AG08396 (cell line): ENCODE results near the gene LBR.

Source experiments
- DNase-seq: peaks from one replicate; pipeline ENCODE4 v3.0.0; 2012; ENCODE audit warnings: low spot score, mixed read lengths

The LBR gene

DNA sequence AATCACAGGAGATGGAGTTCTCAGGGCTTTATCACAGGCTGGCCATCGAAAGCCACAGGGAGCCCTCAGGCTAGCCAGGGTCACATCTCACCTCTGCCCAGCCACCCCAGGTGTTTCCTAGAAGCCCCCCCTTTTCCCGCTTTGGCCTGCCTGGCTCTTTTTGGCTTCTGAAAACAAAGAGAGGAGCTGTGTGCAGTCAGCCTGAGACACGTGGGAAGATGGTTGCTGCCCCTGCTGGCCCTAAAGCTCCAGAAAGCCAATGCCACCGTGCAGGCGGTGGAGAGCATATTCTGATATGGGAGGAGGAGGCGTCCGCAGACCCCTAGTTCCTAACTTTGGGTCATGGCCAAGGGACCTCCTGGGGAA, 18.7 kb upstream of the LBR start:
- DNase-seq = no peak

GRCh38 chr1:225445639-225446594, 18.1 kb upstream of the LBR start:
- DNase-seq = no peak

DNA sequence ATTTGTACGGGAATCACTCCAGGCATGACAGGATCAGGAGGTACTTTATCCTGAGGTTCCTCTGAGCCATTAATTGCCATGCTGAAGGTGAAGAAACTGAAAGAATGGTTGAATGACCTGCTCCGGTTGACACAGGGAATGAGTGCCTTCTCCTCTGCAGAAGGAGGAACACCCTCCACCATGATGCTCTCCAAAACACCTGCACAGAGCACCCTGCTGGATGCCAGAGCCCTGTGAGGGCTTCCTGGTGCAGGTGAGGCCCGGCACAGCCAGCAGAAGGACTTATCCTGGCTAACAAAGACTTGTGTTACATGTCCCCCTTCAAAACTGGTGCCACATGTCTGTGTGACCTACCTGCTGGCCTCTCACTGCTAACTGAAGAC, 14.3 kb upstream of the LBR start:
- DNase-seq = no peak

GRCh38 chr1:225441314-225442122, 13.7 kb upstream of the LBR start:
- no peak for DNase-seq

DNA sequence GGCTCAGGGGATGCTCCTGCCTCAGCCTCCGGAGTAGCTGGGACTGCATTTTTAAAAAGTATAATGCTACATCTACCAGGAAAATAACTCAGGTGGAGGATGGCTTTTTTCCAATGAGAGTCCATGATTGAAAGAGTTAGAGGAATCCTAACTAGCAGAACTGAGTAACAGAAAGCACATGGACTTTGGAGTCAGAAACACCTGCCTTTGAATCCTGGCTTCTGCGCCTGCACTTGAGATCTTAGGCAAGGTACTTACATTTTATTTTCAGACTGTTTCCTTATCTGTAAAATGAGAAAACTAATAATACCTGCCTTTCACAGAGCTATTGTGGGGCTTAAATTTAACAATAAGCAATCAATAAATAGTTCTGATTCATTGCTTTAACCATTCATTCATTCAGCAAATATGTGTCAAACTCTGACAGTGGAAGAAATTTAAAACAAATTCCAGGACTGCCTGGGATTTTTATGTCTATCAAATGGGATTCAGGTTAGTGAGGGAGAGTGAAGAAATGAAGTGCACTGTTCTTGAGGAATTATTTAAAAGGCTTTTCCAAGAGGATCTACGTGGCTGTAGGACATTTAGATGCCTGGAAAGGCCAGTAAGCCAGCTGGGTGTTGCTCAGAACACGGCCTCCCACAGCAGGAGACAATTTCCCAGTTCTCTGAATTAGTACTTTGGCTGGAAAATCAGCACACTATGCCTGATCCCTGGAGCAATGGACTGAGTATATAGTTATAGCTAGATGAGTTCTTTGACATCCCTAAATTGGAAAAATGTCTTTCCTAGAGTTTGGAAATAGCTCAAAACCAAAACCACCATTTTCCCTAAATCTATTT, 12.8 kb upstream of the LBR start:
- no peak for DNase-seq

GRCh38 chr1:225437710-225438437, 10.0 kb upstream of the LBR start:
- peak; percentile 47 for DNase-seq

DNA sequence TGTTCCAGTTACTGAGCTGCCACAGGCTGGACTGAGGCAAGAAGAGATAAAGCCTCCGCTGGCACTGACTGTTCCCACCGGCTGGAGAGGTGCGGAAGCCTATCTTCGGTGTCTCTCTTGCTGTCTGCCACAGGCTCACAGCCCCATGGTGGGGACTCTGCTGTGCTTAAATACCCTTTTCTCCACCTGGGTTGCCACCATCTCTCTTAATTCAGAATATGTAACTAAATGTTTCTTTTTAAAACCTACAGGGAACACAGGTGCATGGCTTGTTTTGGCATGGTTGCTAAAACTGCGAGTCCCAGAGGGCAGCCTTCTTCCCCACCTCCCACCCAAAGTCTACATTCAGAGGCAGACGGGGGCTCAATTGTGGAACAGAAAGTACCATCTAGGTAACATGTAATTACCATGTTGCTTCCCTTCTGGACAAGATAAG, 8.1 kb upstream of the LBR start:
- no peak for DNase-seq

- no peak for DNase-seq
Measured at GRCh38 chr1:225435487-225435886, 7.6 kb upstream of the LBR start.

- DNase-seq = no peak
Measured at GRCh38 chr1:225435076-225435475, 7.2 kb upstream of the LBR start.

DNA sequence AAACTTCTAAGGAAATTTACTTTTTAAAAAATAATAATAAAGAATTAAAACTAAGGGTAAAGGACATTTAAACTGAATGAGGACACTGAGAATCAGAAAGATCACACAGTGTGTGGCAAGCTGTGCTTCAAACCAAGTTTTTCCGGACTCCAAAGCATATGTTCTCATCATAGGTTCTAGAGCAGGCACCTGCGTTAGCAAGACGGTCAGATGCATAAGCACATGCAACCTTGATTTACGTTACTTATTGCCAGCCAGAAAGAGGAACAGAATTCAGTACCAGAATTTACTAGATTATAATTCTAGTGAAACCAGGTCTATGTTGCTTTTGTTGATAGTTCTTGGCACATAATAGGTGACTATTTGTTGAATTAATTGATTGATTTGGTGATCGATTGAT, 6.2 kb upstream of the LBR start:
- DNase-seq = no peak

DNA sequence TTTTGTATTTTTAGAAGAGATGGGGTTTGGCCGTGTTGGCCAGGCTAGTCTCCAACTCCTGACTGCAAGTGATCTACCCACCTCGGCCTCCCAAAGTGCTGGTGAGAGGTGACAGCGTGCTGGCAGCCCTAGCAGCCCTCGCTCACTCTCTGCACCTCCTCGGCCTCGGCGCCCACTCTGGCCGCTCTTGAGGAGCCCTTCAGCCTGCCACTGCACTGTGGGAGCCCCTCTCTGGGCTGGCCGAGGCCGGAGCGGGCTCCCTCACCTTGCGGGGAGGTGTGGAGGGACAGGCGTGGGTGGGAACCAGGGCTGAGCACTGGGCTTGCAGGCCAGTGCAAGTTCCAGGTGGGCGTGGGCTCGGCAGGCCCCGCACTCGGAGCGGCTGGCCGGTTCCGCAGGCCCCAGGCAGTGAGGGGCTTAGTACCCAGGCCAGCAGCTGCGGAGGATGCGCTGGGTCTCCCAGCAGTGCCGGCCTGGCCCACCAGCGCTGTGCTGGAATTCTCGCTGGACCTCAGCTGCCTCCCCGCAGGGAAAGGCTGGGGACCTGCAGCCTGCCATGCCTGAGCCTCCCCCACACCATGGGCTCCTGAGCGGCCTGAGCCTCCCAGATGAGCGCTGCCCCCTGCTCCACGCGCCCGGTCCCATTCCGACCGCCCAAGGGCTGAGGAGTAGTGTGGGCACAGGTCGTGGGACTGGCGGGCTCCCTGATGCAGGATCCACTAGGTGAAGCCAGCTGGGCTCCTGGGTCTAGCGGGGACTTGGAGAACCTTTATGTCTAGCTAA, 3.4 kb upstream of the LBR start:
- DNase-seq = no peak

DNA sequence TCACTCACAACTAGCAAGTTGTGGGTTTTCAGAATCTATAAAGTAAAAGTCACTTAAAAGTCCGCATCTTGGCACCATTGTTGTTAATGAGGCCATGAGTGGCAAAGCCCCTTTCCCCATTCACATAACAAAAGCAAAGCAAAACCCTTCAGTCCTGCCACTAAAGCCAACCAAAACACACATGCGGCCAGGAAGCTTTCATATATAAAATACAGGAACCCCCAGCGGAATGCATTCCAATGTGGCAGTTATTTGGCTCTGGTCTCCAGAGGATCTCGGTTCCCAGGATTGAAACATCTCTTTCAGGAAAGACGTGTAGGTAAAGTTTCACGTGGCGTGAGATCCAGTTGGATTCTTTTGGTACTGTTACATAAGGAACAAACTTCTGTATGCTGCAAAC, 2.5 kb upstream of the LBR start:
- no peak for DNase-seq

DNA sequence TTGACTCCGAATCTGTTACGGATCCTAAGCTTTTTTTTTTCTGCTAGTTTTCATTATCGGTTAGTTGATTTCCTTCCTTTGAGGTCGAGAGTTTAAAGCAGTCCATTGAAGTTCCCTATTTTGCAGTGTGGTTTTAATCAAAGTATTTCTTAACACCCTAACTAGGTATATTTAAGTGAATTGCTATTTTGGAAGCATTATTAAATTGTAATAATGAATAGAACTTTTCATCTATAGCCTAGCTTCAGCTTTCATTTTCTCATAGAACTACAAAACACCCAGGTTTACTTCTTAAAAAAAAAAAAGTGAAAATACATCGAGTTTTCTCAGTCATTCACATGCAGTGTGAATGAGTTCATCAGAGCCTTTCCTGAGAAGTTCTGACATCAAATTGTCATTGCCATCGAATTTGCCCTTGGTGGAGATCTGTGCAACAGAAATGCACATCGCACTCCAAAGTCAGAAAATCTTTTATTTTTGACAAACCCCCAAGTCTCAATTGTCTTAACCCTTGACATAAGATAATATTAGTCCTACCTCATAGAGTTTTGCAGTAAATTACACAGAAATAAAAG, 1.1 kb upstream of the LBR start:
- no peak for DNase-seq

DNA sequence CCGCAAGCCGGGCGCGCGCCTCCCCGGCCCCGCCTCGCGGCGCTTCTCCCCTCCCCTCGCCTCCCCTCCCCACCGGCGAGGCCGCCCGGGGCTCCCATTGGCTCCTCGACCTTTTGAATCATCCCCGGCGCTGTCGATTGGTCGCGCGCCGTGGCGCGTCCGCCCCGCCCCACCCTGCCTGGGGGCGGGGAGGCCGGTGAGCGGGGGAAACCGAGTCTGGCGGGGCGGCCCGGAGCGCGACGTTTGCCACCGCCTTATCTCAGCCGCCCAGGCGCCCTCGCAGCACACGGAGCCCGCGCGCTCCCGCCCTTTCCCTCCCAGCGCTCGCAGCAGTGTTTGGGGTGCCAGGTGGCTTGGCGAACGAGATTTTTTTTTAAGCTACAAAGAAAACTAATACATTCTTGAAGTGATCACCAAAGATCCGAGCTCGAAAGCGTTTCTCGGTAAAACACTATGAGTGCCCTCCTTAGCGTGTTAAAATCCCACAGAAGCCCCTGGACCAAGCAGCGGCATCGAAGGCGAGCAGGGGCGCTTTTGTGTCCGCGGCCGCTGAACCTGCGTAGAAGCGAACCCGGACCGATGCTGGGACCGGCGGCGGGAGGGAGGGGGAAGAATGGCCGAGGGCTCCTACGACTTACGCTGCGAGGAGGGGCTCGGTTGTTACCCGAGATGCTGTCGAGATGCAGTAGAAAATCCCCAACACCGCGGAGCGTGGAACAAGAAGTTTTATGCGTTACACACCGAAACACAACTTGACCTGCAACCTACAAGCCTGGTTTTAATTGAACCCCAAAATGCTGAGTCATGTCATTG, 436 bp upstream of the LBR start:
- peak; percentile 98 for DNase-seq

DNA sequence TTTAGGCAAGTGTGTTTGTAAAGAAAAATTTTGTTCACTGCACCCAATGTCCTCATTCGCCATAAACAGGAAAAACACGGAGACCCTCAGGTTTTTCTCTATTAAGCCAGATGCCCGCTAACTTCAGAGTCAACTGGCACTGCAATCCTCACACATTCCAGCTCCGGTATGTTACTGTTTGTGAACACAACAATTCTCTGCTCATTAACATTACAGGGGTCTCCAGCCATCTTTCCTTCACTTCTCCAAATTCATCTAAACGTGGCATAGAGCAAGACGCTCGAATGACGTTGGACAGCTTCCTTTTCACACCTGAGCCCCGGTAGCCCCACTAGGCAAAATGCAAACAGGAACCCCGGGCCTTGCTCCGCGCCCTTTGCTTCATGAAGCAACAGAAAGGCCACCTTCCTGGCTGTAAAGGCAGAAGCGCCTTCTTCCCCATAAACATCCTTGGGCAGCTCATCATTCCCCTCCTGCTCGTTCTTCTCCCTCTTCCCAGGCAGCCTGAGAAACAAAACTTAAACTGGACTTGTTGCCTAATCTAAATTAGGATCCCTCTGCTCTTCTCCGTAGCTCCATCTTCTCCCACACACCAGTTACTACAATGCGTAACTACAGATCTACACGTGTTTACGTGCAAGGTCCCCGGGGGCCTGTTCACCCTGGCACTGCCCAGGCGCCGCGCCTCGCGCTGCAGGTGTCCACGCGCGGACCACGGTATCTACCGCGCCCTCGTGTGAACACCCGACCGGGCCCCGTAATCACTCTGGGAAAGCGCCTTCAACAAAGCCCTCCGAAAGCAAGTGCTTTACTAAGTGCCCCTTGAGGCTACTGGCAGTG, 1.2 kb downstream of the LBR start:
- no peak for DNase-seq

DNA sequence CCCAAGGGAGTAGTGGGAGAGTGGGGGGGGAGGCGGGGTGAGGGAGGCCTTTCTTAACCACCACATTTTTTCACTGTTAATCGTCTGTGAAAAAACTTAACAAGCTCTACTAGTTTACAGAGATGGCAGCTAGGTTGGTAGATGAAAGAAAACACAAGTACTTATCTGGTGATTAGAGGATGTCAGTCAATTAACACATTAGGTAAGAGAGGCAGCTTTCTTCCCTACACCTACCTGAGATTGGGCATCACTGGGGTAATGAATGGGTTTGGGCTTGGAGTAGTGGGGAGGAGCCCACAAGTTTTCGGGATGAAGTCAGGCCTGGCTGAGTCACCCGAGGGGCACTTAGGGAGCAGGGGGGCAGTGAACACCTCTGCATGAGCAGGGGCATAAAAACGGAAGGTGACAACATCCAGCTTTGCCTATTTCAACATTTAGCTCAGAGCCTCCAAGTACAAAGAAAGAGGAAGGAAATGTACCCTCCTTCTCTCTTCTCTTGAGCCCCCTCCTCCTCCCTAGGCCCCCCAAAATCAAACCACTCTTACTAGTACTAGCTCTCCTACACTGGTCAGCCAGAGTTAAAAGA, 2.5 kb downstream of the LBR start:
- peak; percentile 36 for DNase-seq

DNA sequence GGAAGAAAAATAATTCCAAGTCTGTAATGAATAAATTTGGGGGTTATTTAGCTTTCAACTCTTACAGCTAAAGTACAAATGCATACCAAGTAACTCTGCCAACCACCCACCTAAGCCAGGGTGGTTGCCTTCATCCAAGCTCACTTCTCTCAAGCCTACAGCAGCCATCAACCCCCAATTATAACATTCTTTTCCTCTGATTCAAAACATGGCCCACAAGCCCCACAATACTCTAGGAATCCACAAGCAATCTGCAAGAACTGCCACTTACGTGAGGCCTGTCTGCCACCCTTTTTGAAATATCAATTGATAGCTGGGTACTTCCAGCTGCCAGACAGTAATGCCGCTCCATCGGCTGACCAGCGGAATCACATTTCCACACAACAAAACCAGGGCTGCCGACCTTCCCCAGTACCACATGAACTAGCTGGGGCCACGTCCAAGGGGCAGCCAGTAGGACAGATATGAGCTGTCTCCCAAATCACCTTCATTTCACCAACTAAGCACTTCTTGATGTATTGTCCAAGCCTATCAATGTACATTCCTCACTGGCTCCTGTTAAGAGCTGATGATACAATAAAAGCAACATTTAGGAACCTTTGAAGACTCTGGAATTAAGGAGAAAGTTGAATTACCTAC, 3.2 kb downstream of the LBR start:
- DNase-seq = peak; percentile 40

GRCh38 chr1:225423518-225423855, 4.4 kb downstream of the LBR start:
- DNase-seq = no peak
